Smooth muscle cell (in vitro differentiated cells): ENCODE data around the gene HSPA1B. TPM values are rescaled to one million over a fixed set of nuclear protein-coding genes. Genes with fewer than 3 reads are reported as not detected.

Experiments used
- DNase-seq: peaks from one replicate; lab custom pipeline; 2025; ENCODE audit not compliant: unreplicated experiment; lab: John Stamatoyannopoulos, UW
- H2AFZ ChIP-seq: fragments of 200-600 bp; sonication (generic); 2 replicates; pipeline ENCODE4 v1.6.0; 2016; ENCODE audit warnings: antibody characterized with exemption, low read depth, mild to moderate bottlenecking
- H3F3A ChIP-seq: fragments of 200-600 bp; sonication (generic); 2 replicates; pipeline ENCODE4 v1.6.0; 2017; ENCODE audit warnings: antibody characterized with exemption, low read depth
- H3K27ac ChIP-seq: fragments of 200-600 bp; sonication (generic); 2 replicates; pipeline ENCODE4 v1.5.1; 2016; ENCODE audit warnings: low read depth, mild to moderate bottlenecking
- H3K27me3 ChIP-seq: fragments of 200-600 bp; sonication (generic); 2 replicates; pipeline ENCODE4 v1.6.1; 2016; ENCODE audit warnings: low read depth, mild to moderate bottlenecking
- H3K36me3 ChIP-seq: fragments of 200-600 bp; sonication (generic); 2 replicates; pipeline ENCODE4 v1.5.1; 2016; ENCODE audit warnings: low read depth
- H3K4me1 ChIP-seq: fragments of 200-600 bp; sonication (generic); 2 replicates; pipeline ENCODE4 v1.5.1; 2016; ENCODE audit warnings: low read depth
- H3K4me2 ChIP-seq: fragments of 200-600 bp; sonication (generic); 2 replicates; pipeline ENCODE4 v1.6.0; 2016; ENCODE audit warnings: mild to moderate bottlenecking
- H3K4me3 ChIP-seq: fragments of 200-600 bp; sonication (generic); 2 replicates; pipeline ENCODE4 v1.5.1; 2016; ENCODE audit warnings: mild to moderate bottlenecking
- H3K79me2 ChIP-seq: fragments of 200-600 bp; sonication (generic); 2 replicates; pipeline ENCODE4 v1.6.0; 2016; ENCODE audit warnings: low read depth, mild to moderate bottlenecking
- H3K9ac ChIP-seq: fragments of 200-600 bp; sonication (generic); 2 replicates; pipeline ENCODE4 v1.6.0; 2016; ENCODE audit warnings: low read depth
- H3K9me3 ChIP-seq: fragments of 200-600 bp; sonication (generic); replicated peaks from 2 replicates; pipeline ENCODE4 v1.5.1; 2016; ENCODE audit warnings: low read depth
- H4K20me1 ChIP-seq: fragments of 200-600 bp; sonication (generic); 2 replicates; pipeline ENCODE4 v1.6.0; 2016; ENCODE audit warnings: low read depth
- CTCF ChIP-seq: fragments of 200-600 bp; sonication (generic); IDR thresholded peaks from 2 replicates; pipeline ENCODE4 v1.5.1; 2017; ENCODE audit warnings: borderline replicate concordance, mild to moderate bottlenecking, antibody characterized with exemption; ENCODE audit not compliant: insufficient read depth, poor library complexity, severe bottlenecking
- WGBS: methylation state at CpG from one replicate; pipeline ENCODE4 v1.1.7; 2016; ENCODE audit warnings: low lambda C conversion rate; 5-methylcytosine and 5-hydroxymethylcytosine counted together
- polyA plus RNA-seq: library from polyadenylated mRNA; unstranded; fragments of >200 nt; fragmentation: Nextera tagmentation; extraction: Ambion mirVana; gene quantifications from 2 replicates; pipeline ENCODE4 v1.2.1, GENCODE V29; 2016
- total RNA-seq: library from RNA; depleted of rRNA; stranded (reverse); fragments of >200 nt; gene quantifications from 2 replicates; pipeline ENCODE4 v1.2.3, GENCODE V29; 2014

HSPA1B gene
- total and polyA plus RNA-seq, 2 experiments from 2014 or later, result 30.7 to 43.1 TPM

GRCh38 chr6:31782126-31782855 lies 45.2 kb upstream of the HSPA1B start:
- H3K4me2 ChIP-seq, result no peak overlapping the region
- H3K4me1 ChIP-seq, result no peaks in the 10 kb centered on the region
- no peaks in the 10 kb centered on the region for H3K36me3 ChIP-seq
- no peak overlapping the region for H3K27ac ChIP-seq
- H3K9ac ChIP-seq, result no peak overlapping the region
- H2AFZ ChIP-seq, result no peak overlapping the region
- no peaks in the 10 kb centered on the region for H3K27me3 ChIP-seq
- H3F3A ChIP-seq, result peaks cover 11% of the 10 kb centered on the region
- no peaks in the 10 kb centered on the region for H3K9me3 ChIP-seq
- H3K4me3 ChIP-seq, result no peak overlapping the region
- no peak for DNase-seq
- H4K20me1 ChIP-seq, result no peaks in the 10 kb centered on the region
- no peaks in the 10 kb centered on the region for H3K79me2 ChIP-seq
- 97% methylated on average over 29 of the region's 32 CpGs for WGBS
- no peak for TF ChIP-seq CTCF

GRCh38 chr6:31784098-31784925 lies 43.2 kb upstream of the HSPA1B start:
- H3K9me3 ChIP-seq, result no peaks in the 10 kb centered on the region
- H3K4me3 ChIP-seq, result no peak overlapping the region
- no peak overlapping the region for H3K4me2 ChIP-seq
- WGBS, result 98% methylated on average over 15 of the region's 15 CpGs
- H3K27me3 ChIP-seq, result no peaks in the 10 kb centered on the region
- H3K4me1 ChIP-seq, result no peaks in the 10 kb centered on the region
- no peak for TF ChIP-seq CTCF
- no peak overlapping the region for H3K27ac ChIP-seq
- DNase-seq, result no peak
- H3K9ac ChIP-seq, result no peak overlapping the region
- H3F3A ChIP-seq, result no peaks in the 10 kb centered on the region
- H4K20me1 ChIP-seq, result no peaks in the 10 kb centered on the region
- no peaks in the 10 kb centered on the region for H3K36me3 ChIP-seq
- no peak overlapping the region for H2AFZ ChIP-seq
- H3K79me2 ChIP-seq, result peaks cover 6% of the 10 kb centered on the region

DNA sequence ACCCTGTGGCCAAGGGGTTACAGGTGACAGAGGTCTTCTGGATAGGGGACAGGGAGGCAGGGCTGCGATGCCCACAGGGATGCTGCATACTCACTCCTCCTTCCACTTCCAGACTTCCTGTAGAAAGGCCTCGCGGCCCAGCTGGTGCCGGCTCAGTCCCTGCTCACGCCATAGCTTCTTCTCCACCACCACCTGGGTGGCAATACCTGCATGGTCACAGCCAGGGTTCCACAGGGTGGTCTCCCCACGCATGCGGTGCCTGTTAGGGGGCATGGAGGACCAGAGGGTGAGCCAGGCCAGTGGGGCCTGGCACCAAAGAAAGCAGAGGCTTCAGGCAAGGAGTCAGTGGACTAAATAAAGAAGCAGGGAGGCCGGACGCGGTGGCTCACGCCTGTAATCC lies 42.1 kb upstream of the HSPA1B start:
- Histone ChIP-seq H3K9me3 (no peaks in the 10 kb centered on the region), H3F3A (no peaks in the 10 kb centered on the region), H3K27me3 (no peaks in the 10 kb centered on the region), H3K79me2 (peaks cover 14% of the 10 kb centered on the region), H3K36me3 (no peaks in the 10 kb centered on the region), H4K20me1 (no peaks in the 10 kb centered on the region), H3K9ac (no peak overlapping the region), H3K4me3 (no peak overlapping the region), H3K4me2 (no peak overlapping the region), H2AFZ (no peak overlapping the region), H3K27ac (no peak overlapping the region), H3K4me1 (no peaks in the 10 kb centered on the region)
- DNase-seq, result no peak
- 95% methylated on average over 11 of the region's 11 CpGs for WGBS
- TF ChIP-seq CTCF, result no peak
